H9 (cell line): ENCODE measurements around the gene OGFOD3. TPM values are rescaled to one million over a fixed set of nuclear protein-coding genes. Genes with fewer than 3 reads are reported as not detected.

ENCODE experiments used
- DNase-seq: peaks from one replicate; pipeline ENCODE4 v3.0.0-alpha.2; 2017
- H2AFZ ChIP-seq: one replicate; pipeline ENCODE4 v1.6.1; 2013; ENCODE audit warnings: mild to moderate bottlenecking, low read length, control low read depth, moderate library complexity
- H2AK5ac ChIP-seq: 2 replicates; pipeline ENCODE4 v1.6.1; 2013; ENCODE audit warnings: low read length, control low read depth, mixed read lengths; ENCODE audit not compliant: insufficient read length
- H2BK120ac ChIP-seq: one replicate; pipeline ENCODE4 v1.6.1; 2013; ENCODE audit warnings: low read depth, mild to moderate bottlenecking, low read length, control low read depth, inconsistent platforms; ENCODE audit not compliant: poor library complexity, severe bottlenecking
- H2BK12ac ChIP-seq: 2 replicates; pipeline ENCODE4 v1.6.1; 2013; ENCODE audit warnings: low read length, control low read depth, mixed read lengths, low read depth; ENCODE audit not compliant: insufficient read length
- H2BK15ac ChIP-seq: 2 replicates; pipeline ENCODE4 v1.6.1; 2013; ENCODE audit warnings: low read depth, low read length, control low read depth
- H2BK20ac ChIP-seq: one replicate; pipeline ENCODE4 v1.6.1; 2013; ENCODE audit warnings: low read depth, mild to moderate bottlenecking, low read length, control low read depth, inconsistent platforms; ENCODE audit not compliant: poor library complexity, severe bottlenecking
- H2BK5ac ChIP-seq: 2 replicates; pipeline ENCODE4 v1.6.1; 2013; ENCODE audit warnings: low read length, control low read depth, mixed read lengths; ENCODE audit not compliant: insufficient read length
- H3K14ac ChIP-seq: 2 replicates; pipeline ENCODE4 v1.6.1; 2013; ENCODE audit warnings: low read length, control low read depth; ENCODE audit not compliant: insufficient read depth
- H3K18ac ChIP-seq: 2 replicates; pipeline ENCODE4 v1.6.1; 2013; ENCODE audit warnings: low read depth, mild to moderate bottlenecking, mixed read lengths, low read length, control low read depth; ENCODE audit not compliant: insufficient read length
- H3K23ac ChIP-seq: 2 replicates; pipeline ENCODE4 v1.6.1; 2013; ENCODE audit warnings: low read length, control low read depth, mixed read lengths, low read depth; ENCODE audit not compliant: insufficient read length
- H3K23me2 ChIP-seq: 2 replicates; pipeline ENCODE4 v1.6.1; 2013; ENCODE audit warnings: low read depth, mild to moderate bottlenecking, mixed read lengths, low read length, control low read depth; ENCODE audit not compliant: insufficient read length, poor library complexity, severe bottlenecking
- H3K27ac ChIP-seq: 2 replicates; pipeline ENCODE4 v1.5.1; 2013; ENCODE audit warnings: low read length, control low read depth, mixed read lengths, low read depth; ENCODE audit not compliant: insufficient read length
- H3K27me3 ChIP-seq: 2 replicates; pipeline ENCODE4 v1.6.1; 2013; ENCODE audit warnings: low read length, control low read depth, inconsistent platforms; ENCODE audit not compliant: insufficient read depth
- H3K4ac ChIP-seq: 2 replicates; pipeline ENCODE4 v1.6.1; 2013; ENCODE audit warnings: low read depth, mild to moderate bottlenecking, control low read depth, inconsistent platforms, low read length, moderate library complexity
- H3K4me1 ChIP-seq: 2 replicates; pipeline ENCODE4 v1.6.1; 2013; ENCODE audit warnings: low read length, control low read depth, inconsistent platforms; ENCODE audit not compliant: insufficient read depth
- H3K4me2 ChIP-seq: 2 replicates; pipeline ENCODE4 v1.6.1; 2013; ENCODE audit warnings: low read length, control low read depth, mixed read lengths; ENCODE audit not compliant: insufficient read length, insufficient read depth
- H3K56ac ChIP-seq: 2 replicates; pipeline ENCODE4 v1.6.1; 2013; ENCODE audit warnings: low read depth, mild to moderate bottlenecking, mixed read lengths, low read length, control low read depth; ENCODE audit not compliant: insufficient read length
- H3K79me1 ChIP-seq: 2 replicates; pipeline ENCODE4 v1.6.1; 2013; ENCODE audit warnings: low read depth, mild to moderate bottlenecking, moderate library complexity, low read length, control low read depth, inconsistent platforms; ENCODE audit not compliant: insufficient read depth, poor library complexity, severe bottlenecking
- H3K79me2 ChIP-seq: 2 replicates; pipeline ENCODE4 v1.6.1; 2013; ENCODE audit warnings: low read length, control low read depth, inconsistent platforms; ENCODE audit not compliant: insufficient read depth
- H3K9ac ChIP-seq: 2 replicates; pipeline ENCODE4 v1.6.1; 2013; ENCODE audit warnings: low read length, control low read depth, mixed read lengths; ENCODE audit not compliant: insufficient read length; ENCODE audit errors: extremely low read depth
- H3K9me3 ChIP-seq: one replicate; pipeline ENCODE4 v1.6.1; 2013; ENCODE audit warnings: low read depth, low read length, inconsistent platforms; ENCODE audit not compliant: control insufficient read depth
- H3T11ph ChIP-seq: one replicate; pipeline ENCODE4 v1.6.1; 2013; ENCODE audit warnings: mild to moderate bottlenecking, low read length, control low read depth, inconsistent platforms
- H4K20me1 ChIP-seq: one replicate; pipeline ENCODE4 v1.6.1; 2013; ENCODE audit not compliant: control insufficient read depth, insufficient read length, insufficient read depth
- H4K5ac ChIP-seq: 2 replicates; pipeline ENCODE4 v1.6.1; 2013; ENCODE audit warnings: low read depth, mild to moderate bottlenecking, mixed read lengths, low read length, control low read depth; ENCODE audit not compliant: insufficient read length
- H4K8ac ChIP-seq: replicated peaks from 2 replicates; pipeline ENCODE4 v1.6.1; 2013; ENCODE audit warnings: low read length, control low read depth, mixed read lengths, low read depth; ENCODE audit not compliant: insufficient read length
- H4K91ac ChIP-seq: 2 replicates; pipeline ENCODE4 v1.6.1; 2013; ENCODE audit warnings: low read depth, mild to moderate bottlenecking, moderate library complexity, mixed read lengths, low read length, control low read depth; ENCODE audit not compliant: insufficient read length
- H3K27ac Mint-ChIP-seq, 3 experiments: 2 replicates in 2 of 3; 3 replicates in 1 of 3; pipeline ENCODE4 v1.8.0; 2020 to 2021; ENCODE audit warnings: mixed read lengths in 3 of 3, mild to moderate bottlenecking in 1 of 3, moderate library complexity in 1 of 3
- H3K27me3 Mint-ChIP-seq: 2 replicates; pipeline ENCODE4 v1.8.0; 2021; ENCODE audit warnings: low read depth, mild to moderate bottlenecking, moderate library complexity, mixed read lengths
- H3K36me3 Mint-ChIP-seq, 3 experiments: 2 replicates in 2 of 3; 3 replicates in 1 of 3; pipeline ENCODE4 v1.8.0; 2020 to 2021; ENCODE audit warnings: low read depth in 3 of 3, mixed read lengths in 3 of 3; ENCODE audit not compliant: insufficient read depth in 1 of 3
- H3K4me1 Mint-ChIP-seq, 2 experiments: 2 replicates each; pipeline ENCODE4 v1.8.0; 2020; ENCODE audit warnings: mixed read lengths in 2 of 2
- H3K4me3 Mint-ChIP-seq, 2 experiments: 2 replicates in 1 of 2; 3 replicates in 1 of 2; pipeline ENCODE4 v1.8.0; 2020 to 2021; ENCODE audit warnings: mild to moderate bottlenecking in 2 of 2, mixed read lengths in 2 of 2, moderate library complexity in 1 of 2
- H3K9me3 Mint-ChIP-seq, 2 experiments: 2 replicates in 1 of 2; 3 replicates in 1 of 2; pipeline ENCODE4 v1.8.0; 2020; ENCODE audit warnings: mild to moderate bottlenecking in 2 of 2, mixed read lengths in 2 of 2, moderate library complexity in 1 of 2
- whole genome bisulfite sequencing: extraction: QIAGEN DNeasy Blood & Tissue Kit; methylation state at CpG from one replicate; pipeline ENCODE4 v1.1.7; 2013; ENCODE audit warnings: missing lambda C conversion rate, low lambda C conversion rate, mixed read lengths; ENCODE audit not compliant: insufficient read length; ENCODE audit errors: extremely low coverage; 5-methylcytosine and 5-hydroxymethylcytosine counted together
- total RNA-seq: library from RNA; stranded (reverse); gene quantifications from 2 replicates; pipeline ENCODE4 v1.2.1, GENCODE V29; 2021
- TF ChIP-seq, protein P1 (sequence below): fragments of 200-600 bp; sonication (generic); conservative IDR thresholded peaks from 3 replicates; pipeline ENCODE4 v1.8.0; 2021; ENCODE audit warnings: antibody characterized with exemption, mild to moderate bottlenecking

OGFOD3 gene
- total RNA-seq, 1 experiment from 2014 or later, result 27.8 TPM

DNA sequence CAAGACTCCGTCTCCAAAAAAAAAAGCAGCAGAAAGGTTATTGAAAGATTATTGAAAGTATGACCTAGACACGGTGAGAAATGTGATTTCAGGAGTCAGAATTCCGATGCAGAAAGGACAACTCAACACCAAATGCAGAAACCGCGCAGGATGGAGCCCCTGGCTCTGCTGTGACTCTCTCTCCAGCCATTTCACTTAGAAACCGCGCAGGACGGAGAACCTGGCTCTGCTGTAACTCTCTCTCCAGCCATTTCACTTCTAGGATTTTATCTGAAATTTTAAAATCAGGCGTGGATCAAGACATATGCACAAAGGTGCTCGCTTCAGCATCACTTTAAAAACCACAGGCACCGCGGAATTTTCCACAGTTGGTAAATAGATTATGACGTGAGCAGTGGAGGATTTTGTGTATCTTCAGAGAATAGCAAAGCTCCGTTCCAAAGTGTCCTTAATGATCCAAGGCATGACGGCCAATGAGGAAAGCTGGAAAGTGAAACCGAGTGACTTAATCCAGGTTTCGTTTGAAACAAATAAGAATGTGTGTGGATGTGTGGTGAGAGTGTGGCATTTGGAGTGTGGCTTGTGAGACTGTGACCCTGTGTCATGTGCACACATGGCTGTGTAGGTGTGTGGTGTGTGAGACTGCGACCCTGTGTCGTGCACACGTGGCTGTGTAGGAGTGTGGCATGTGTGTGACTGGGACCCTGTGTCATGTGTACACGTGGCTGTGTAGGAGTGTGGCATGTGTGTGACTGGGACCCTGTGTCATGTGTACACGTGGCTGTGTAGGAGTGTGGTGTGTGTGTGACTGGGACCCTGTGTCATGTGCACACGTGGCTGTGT, 37.3 kb downstream of the OGFOD3 start:
- Histone ChIP-seq H3K56ac (no peak overlapping the region), H2BK5ac (no peak overlapping the region), H3K27ac (no peak overlapping the region), H3K4ac (no peak overlapping the region), H3K14ac (no peak overlapping the region), H4K8ac (no peak overlapping the region), H4K20me1 (no peaks in the 10 kb centered on the region), H2BK12ac (no peak overlapping the region), H2AK5ac (no peak overlapping the region), H3K23me2 (no peaks in the 10 kb centered on the region), H4K5ac (no peak overlapping the region), H4K91ac (no peak overlapping the region), H2AFZ (no peak overlapping the region), H3K4me1 (no peaks in the 10 kb centered on the region), H3K79me1 (no peaks in the 10 kb centered on the region), H2BK20ac (no peak overlapping the region), H3K27me3 (no peaks in the 10 kb centered on the region; the same call in 1 of the 2 replicates), H3K79me2 (no peaks in the 10 kb centered on the region), H3K9ac (no peak overlapping the region), H2BK15ac (no peak overlapping the region), H3K4me2 (no peak overlapping the region), H3K18ac (no peak overlapping the region), H3K23ac (no peak overlapping the region), H3K9me3 (no peaks in the 10 kb centered on the region), H2BK120ac (no peak overlapping the region), H3T11ph (no peak overlapping the region)
- TF ChIP-seq, protein P1, sequence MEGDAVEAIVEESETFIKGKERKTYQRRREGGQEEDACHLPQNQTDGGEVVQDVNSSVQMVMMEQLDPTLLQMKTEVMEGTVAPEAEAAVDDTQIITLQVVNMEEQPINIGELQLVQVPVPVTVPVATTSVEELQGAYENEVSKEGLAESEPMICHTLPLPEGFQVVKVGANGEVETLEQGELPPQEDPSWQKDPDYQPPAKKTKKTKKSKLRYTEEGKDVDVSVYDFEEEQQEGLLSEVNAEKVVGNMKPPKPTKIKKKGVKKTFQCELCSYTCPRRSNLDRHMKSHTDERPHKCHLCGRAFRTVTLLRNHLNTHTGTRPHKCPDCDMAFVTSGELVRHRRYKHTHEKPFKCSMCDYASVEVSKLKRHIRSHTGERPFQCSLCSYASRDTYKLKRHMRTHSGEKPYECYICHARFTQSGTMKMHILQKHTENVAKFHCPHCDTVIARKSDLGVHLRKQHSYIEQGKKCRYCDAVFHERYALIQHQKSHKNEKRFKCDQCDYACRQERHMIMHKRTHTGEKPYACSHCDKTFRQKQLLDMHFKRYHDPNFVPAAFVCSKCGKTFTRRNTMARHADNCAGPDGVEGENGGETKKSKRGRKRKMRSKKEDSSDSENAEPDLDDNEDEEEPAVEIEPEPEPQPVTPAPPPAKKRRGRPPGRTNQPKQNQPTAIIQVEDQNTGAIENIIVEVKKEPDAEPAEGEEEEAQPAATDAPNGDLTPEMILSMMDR, result no peak
- no CpG with 5 or more reads among the region's 23 CpGs for WGBS
- no peak for DNase-seq
- H3K27me3 Mint-ChIP-seq, result peaks cover 19% of the 10 kb centered on the region
- no peaks in the 10 kb centered on the region for H3K9me3 Mint-ChIP-seq
- H3K36me3 Mint-ChIP-seq, result no peaks in the 10 kb centered on the region
- peaks cover 7 to 17% of the 10 kb centered on the region in 2 experiments for H3K4me1 Mint-ChIP-seq
- no peak overlapping the region for H3K27ac Mint-ChIP-seq
- no peak overlapping the region for H3K4me3 Mint-ChIP-seq
